Measurements from ENCODE around the gene PTGER3.

The PTGER3 gene

DNA sequence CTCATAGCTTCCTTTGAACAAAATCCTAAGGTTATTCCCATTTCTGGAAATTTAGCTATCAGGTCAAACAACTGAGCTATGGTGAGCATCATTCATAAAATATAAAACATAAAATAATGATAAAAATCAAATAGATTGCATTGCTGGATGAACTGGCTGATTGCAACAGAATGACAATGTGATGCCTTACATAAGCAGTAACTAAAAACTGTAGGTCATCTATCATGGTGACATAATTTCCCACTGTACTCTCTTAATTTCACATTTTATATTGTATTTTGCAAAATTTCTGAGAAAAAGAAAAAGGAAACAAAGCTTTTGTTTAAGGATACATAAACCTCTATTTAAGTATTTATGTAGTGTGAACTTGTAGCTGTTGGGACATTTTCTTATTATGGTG lies 4.6 kb downstream of the PTGER3 start:
- no peaks in the 10 kb centered on the region for H3K9me3 ChIP-seq (ENCODE audit: insufficient read depth, low read length)
- H3K27ac ChIP-seq (ENCODE audit: low read length): no peak overlapping the region
- no peak overlapping the region for H3K4me3 ChIP-seq (ENCODE audit: low read length)
- no peak for TF ChIP-seq EZH2phosphoT487 (IDR thresholded peaks at IDR 0.05; ENCODE audit: low read depth)
- TF ChIP-seq, protein P1, sequence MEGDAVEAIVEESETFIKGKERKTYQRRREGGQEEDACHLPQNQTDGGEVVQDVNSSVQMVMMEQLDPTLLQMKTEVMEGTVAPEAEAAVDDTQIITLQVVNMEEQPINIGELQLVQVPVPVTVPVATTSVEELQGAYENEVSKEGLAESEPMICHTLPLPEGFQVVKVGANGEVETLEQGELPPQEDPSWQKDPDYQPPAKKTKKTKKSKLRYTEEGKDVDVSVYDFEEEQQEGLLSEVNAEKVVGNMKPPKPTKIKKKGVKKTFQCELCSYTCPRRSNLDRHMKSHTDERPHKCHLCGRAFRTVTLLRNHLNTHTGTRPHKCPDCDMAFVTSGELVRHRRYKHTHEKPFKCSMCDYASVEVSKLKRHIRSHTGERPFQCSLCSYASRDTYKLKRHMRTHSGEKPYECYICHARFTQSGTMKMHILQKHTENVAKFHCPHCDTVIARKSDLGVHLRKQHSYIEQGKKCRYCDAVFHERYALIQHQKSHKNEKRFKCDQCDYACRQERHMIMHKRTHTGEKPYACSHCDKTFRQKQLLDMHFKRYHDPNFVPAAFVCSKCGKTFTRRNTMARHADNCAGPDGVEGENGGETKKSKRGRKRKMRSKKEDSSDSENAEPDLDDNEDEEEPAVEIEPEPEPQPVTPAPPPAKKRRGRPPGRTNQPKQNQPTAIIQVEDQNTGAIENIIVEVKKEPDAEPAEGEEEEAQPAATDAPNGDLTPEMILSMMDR (IDR thresholded peaks at IDR 0.05; ENCODE audit: low read depth, low read length): no peak
- no peak overlapping the region for H3K4me2 ChIP-seq (ENCODE audit: low read length)
- no peak overlapping the region for H3K9ac ChIP-seq (ENCODE audit: low read length)
- no peaks in the 10 kb centered on the region for H4K20me1 ChIP-seq (ENCODE audit: insufficient read depth, low read length)
- no peaks in the 10 kb centered on the region for H3K27me3 ChIP-seq (ENCODE audit: low read depth, low read length)
- no peaks in the 10 kb centered on the region for H3K36me3 ChIP-seq (replicated peaks; ENCODE audit: low read depth, low read length)
- H3K79me2 ChIP-seq (ENCODE audit: low read length): no peaks in the 10 kb centered on the region
- H3K4me1 ChIP-seq (ENCODE audit: low read length): no peaks in the 10 kb centered on the region
- no peak overlapping the region for H2AFZ ChIP-seq (ENCODE audit: low read depth, low read length)

DNA sequence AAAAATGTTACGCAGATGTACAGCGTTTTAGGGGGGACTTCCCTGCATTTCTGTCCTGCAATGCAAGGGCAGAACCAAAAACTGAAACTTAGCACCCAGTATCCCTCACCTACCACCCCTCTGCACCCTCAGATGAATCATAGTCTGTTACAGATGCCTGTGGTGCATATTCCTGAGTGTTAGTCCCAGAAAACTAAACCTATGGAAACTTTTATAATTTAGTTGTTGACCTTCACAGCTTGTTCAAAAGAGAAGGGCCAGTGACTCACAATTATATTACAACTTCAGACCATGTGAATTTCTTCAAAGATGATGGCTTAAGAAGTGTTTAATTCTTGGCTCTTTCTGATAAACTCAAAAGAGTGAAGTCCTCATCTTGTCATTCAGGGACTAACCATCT lies 5.8 kb downstream of the PTGER3 start:
- Histone ChIP-seq H3K4me1 (ENCODE audit: low read length) (peaks cover 4% of the 10 kb centered on the region; the same call in 1 of the 2 replicates), H3K4me2 (ENCODE audit: low read length) (no peak overlapping the region), H3K27me3 (ENCODE audit: low read depth, low read length) (no peaks in the 10 kb centered on the region), H3K36me3 (replicated peaks; ENCODE audit: low read depth, low read length) (no peaks in the 10 kb centered on the region), H3K79me2 (ENCODE audit: low read length) (no peaks in the 10 kb centered on the region), H4K20me1 (ENCODE audit: insufficient read depth, low read length) (no peaks in the 10 kb centered on the region), H2AFZ (ENCODE audit: low read depth, low read length) (no peak overlapping the region), H3K27ac (ENCODE audit: low read length) (no peak overlapping the region), H3K4me3 (ENCODE audit: low read length) (no peak overlapping the region), H3K9me3 (ENCODE audit: insufficient read depth, low read length) (no peaks in the 10 kb centered on the region; the same call in 1 of the 2 replicates), H3K9ac (ENCODE audit: low read length) (no peak overlapping the region)
- TF ChIP-seq, protein P1 (IDR thresholded peaks at IDR 0.05; ENCODE audit: low read depth, low read length): no peak
- TF ChIP-seq EZH2phosphoT487 (IDR thresholded peaks at IDR 0.05; ENCODE audit: low read depth): no peak

GRCh38 chr1:71039661-71040262 lies 7.9 kb downstream of the PTGER3 start:
- no peak overlapping the region for H3K4me3 ChIP-seq (ENCODE audit: low read length)

DNA sequence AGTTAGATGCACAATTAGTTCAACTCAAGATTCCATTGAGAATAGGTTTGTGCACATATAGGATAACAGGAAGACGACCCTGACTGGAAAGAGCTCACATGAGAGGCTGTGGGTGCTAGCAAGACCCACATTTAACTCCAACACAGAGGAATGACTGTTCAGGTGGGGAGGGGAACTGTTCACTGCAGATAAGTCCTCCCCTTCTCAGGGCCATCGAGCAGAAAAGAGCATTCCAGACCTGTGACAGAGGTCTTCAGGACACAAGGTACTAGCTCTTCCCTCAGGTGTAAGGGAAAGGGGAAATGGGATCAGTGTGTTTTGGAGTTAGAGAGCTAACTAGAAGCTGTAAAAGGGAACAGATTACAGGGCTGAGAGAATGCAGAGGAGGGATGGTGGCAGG lies 8.7 kb downstream of the PTGER3 start:
- TF ChIP-seq EZH2phosphoT487 (IDR thresholded peaks at IDR 0.05; ENCODE audit: low read depth): no peak
- no peak overlapping the region for H3K4me3 ChIP-seq (ENCODE audit: low read length)
- no peak overlapping the region for H2AFZ ChIP-seq (ENCODE audit: low read depth, low read length)
- H3K36me3 ChIP-seq (replicated peaks; ENCODE audit: low read depth, low read length): no peaks in the 10 kb centered on the region
- H3K4me2 ChIP-seq (ENCODE audit: low read length): no peak overlapping the region
- no peaks in the 10 kb centered on the region for H3K79me2 ChIP-seq (ENCODE audit: low read length)
- H3K27me3 ChIP-seq (ENCODE audit: low read depth, low read length): no peaks in the 10 kb centered on the region
- peaks cover 4% of the 10 kb centered on the region; the same call in 1 of the 2 replicates for H3K4me1 ChIP-seq (ENCODE audit: low read length)
- H3K9me3 ChIP-seq (ENCODE audit: insufficient read depth, low read length): no peaks in the 10 kb centered on the region; the same call in 1 of the 2 replicates
- no peak overlapping the region for H3K27ac ChIP-seq (ENCODE audit: low read length)
- no peak overlapping the region for H3K9ac ChIP-seq (ENCODE audit: low read length)
- H4K20me1 ChIP-seq (ENCODE audit: insufficient read depth, low read length): no peaks in the 10 kb centered on the region

More at GRCh38 chr1:71039661-71040262, 7.9 kb downstream of the PTGER3 start:
- Histone ChIP-seq H3K9me3 (ENCODE audit: insufficient read depth, low read length) (no peaks in the 10 kb centered on the region; the same call in 1 of the 2 replicates), H3K9ac (ENCODE audit: low read length) (no peak overlapping the region), H3K36me3 (replicated peaks; ENCODE audit: low read depth, low read length) (no peaks in the 10 kb centered on the region), H3K4me1 (ENCODE audit: low read length) (peaks cover 4% of the 10 kb centered on the region; the same call in 1 of the 2 replicates), H4K20me1 (ENCODE audit: insufficient read depth, low read length) (no peaks in the 10 kb centered on the region), H3K79me2 (ENCODE audit: low read length) (no peaks in the 10 kb centered on the region), H3K4me2 (ENCODE audit: low read length) (no peak overlapping the region), H3K27me3 (ENCODE audit: low read depth, low read length) (no peaks in the 10 kb centered on the region), H2AFZ (ENCODE audit: low read depth, low read length) (no peak overlapping the region), H3K27ac (ENCODE audit: low read length) (no peak overlapping the region)
- TF ChIP-seq, protein P1 (IDR thresholded peaks at IDR 0.05; ENCODE audit: low read depth, low read length): no peak
- no peak for TF ChIP-seq EZH2phosphoT487 (IDR thresholded peaks at IDR 0.05; ENCODE audit: low read depth)
